ENCODE results near the gene RPS3.

The RPS3 gene

DNA sequence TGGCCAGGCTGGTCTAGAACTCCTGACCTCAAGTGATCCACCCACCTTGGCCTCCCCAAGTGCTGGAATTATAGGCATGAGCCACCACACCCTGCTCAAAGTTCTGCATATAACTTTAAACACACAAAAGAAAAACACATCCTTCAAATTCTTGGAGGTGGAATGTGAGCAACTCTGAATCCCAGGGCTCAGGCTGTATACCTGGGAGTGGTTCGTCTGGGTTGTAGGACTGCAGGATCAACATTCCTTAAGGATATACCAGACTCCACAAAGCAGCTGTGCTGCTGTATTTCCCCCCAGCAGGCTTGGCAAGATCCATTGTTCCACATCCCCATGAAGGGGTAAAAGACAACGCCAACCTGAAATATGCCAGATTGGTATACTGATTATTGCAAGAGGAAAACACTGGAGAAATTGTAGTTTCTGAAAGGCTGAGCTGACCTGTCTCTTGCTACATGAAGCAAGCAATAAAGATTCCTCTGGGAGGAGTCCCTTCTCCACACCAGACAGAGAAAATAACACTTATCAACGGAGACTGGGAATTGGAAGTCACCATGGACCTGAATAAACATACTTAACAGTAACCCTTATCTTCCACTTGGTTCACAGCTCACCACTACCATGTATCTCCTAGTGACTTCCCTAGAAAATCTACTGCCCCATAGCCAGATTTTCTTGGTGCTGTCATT lies 12.2 kb upstream of the RPS3 start:
- H3K4me3 ChIP-seq (ENCODE audit: low read depth, low read length), result no peak overlapping the region
- TF ChIP-seq, protein P1, sequence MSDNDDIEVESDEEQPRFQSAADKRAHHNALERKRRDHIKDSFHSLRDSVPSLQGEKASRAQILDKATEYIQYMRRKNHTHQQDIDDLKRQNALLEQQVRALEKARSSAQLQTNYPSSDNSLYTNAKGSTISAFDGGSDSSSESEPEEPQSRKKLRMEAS (IDR thresholded peaks at IDR 0.05; ENCODE audit: low read depth, low read length), result no peak
- TF ChIP-seq POLR2A (IDR thresholded peaks at IDR 0.05; ENCODE audit: extremely low read depth, insufficient read length) (no peak), MYC (IDR thresholded peaks at IDR 0.05; ENCODE audit: low read depth, low read length) (no peak)
- TF ChIP-seq, protein P2, sequence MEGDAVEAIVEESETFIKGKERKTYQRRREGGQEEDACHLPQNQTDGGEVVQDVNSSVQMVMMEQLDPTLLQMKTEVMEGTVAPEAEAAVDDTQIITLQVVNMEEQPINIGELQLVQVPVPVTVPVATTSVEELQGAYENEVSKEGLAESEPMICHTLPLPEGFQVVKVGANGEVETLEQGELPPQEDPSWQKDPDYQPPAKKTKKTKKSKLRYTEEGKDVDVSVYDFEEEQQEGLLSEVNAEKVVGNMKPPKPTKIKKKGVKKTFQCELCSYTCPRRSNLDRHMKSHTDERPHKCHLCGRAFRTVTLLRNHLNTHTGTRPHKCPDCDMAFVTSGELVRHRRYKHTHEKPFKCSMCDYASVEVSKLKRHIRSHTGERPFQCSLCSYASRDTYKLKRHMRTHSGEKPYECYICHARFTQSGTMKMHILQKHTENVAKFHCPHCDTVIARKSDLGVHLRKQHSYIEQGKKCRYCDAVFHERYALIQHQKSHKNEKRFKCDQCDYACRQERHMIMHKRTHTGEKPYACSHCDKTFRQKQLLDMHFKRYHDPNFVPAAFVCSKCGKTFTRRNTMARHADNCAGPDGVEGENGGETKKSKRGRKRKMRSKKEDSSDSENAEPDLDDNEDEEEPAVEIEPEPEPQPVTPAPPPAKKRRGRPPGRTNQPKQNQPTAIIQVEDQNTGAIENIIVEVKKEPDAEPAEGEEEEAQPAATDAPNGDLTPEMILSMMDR (IDR thresholded peaks at IDR 0.05; ENCODE audit: low read depth, low read length), result no peak
- no peak for DNase-seq (ENCODE audit: low read depth)

DNA sequence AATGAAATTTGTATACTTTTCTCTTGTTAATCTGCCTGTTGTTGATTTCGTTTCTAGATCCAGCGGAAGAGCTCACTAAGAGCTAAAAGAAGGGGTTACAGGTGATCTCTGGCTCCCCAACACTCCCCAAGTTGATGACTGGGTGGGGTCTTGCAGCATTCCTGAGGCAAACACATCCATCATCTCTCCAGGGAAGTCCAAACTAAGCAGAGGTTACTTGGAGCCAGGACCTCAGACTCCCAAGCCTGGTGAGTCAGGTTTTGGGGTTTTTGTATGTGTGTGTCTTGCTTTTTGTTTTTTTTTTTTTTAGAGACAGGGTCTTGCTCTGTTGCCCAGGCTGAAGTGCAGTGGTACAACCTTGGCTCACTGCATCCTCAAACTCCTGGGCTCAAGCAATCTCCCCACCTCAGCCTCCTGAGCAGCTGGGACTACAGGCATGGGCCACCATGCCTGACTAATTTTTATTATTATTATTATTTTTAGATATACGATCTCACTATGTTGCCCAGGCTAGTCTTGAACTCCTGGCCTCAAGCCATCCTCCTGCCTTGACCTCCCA lies 11.5 kb upstream of the RPS3 start:
- DNase-seq (ENCODE audit: low read depth), result no peak
- TF ChIP-seq POLR2A (IDR thresholded peaks at IDR 0.05; ENCODE audit: extremely low read depth, insufficient read length) (no peak), MYC (IDR thresholded peaks at IDR 0.05; ENCODE audit: low read depth, low read length) (no peak)
- TF ChIP-seq, protein P2 (IDR thresholded peaks at IDR 0.05; ENCODE audit: low read depth, low read length), result no peak
- TF ChIP-seq, protein P1 (IDR thresholded peaks at IDR 0.05; ENCODE audit: low read depth, low read length), result no peak
- H3K4me3 ChIP-seq (ENCODE audit: low read depth, low read length), result no peak overlapping the region

DNA sequence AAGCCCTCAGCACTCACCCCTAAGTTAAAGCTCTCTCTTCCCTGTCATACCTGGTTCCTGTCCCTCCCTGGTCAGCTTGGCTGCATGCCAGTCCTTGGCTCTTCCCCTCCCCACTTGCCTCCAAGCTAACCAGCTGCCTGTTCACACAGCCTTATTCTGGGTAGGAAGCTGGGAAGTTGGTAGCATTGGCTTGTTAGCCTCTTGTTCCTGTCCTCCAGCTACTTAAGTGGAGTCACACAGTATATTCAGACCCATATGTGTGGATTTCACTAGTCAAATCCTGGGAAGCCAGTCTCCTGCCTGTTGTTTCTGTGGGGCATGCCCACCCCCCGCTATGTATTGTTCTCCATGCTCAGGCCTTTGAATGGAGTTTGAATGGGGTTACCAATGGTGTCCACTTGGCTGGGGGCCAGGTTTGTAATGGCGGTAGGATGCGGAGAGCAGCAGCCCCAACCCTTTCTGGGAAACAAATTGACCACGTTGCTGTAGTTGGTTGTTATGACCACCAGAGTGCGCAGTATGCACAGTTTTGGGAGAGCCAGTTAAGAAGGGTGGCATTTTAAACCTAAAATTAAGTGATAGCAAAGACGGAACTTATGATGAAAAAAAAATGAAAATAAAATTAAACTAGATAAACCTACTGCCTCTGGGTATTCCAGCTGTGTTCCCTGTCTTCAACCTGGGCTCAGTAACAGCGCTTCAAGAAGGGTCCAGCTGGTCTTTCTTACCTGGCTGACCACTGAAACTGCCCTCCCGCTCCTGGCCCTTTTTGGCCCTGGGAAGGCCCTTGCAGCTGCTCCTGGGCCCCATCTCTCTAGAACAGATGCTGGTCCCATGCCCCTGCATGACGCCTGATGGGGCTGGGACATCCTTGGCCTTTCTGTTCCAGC lies 10.7 kb upstream of the RPS3 start:
- H3K4me3 ChIP-seq (ENCODE audit: low read depth, low read length), result no peak overlapping the region
- TF ChIP-seq, protein P1 (IDR thresholded peaks at IDR 0.05; ENCODE audit: low read depth, low read length), result peak; percentile 81
- TF ChIP-seq MYC (IDR thresholded peaks at IDR 0.05; ENCODE audit: low read depth, low read length) (peak; percentile 60; the same call in 1 of the 2 replicates), POLR2A (IDR thresholded peaks at IDR 0.05; ENCODE audit: extremely low read depth, insufficient read length) (no peak)
- TF ChIP-seq, protein P2 (IDR thresholded peaks at IDR 0.05; ENCODE audit: low read depth, low read length), result peak; percentile 85
- peak; percentile 86 for DNase-seq (ENCODE audit: low read depth)

DNA sequence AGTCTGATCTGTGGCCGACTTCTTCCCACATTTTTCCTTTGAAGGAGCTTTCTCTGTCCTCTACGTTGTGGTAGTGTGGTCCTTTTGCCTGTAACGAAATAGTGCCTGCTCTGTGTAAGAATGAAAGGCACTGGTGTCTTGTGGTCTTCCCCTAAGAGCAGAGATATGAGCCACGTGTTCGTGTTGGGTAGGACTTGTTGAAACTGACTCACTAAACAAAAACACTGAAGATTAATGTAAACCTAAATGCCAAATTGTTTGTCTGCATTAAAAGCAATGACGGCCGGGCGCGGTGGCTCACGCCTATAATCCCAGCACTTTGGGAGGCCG lies 10.1 kb upstream of the RPS3 start:
- H3K4me3 ChIP-seq (ENCODE audit: low read depth, low read length), result no peak overlapping the region
- no peak for DNase-seq (ENCODE audit: low read depth)
- TF ChIP-seq, protein P1 (IDR thresholded peaks at IDR 0.05; ENCODE audit: low read depth, low read length), result no peak
- no peak for TF ChIP-seq POLR2A (IDR thresholded peaks at IDR 0.05; ENCODE audit: extremely low read depth, insufficient read length)

DNA sequence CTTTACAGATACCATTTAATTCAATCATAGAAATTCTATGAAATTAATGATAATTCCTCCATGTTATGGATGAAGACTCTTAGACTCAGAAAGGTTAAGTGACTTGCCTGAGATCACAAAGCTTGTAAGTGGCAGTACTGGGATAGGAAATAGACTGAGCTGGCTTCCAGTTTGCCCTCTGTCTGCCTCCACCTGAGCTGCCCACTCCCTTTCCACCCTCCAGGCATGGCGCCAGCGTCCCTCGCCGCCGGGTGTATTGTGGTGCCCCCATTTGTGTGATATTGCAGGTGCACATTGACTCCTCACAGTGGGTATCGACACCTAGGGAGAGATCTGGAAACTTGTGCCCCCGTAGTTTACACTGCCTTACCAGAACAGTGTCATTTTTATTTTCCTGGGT lies 9.4 kb upstream of the RPS3 start:
- no peak for DNase-seq (ENCODE audit: low read depth)
- no peak overlapping the region for H3K4me3 ChIP-seq (ENCODE audit: low read depth, low read length)
- no peak for TF ChIP-seq MYC (IDR thresholded peaks at IDR 0.05; ENCODE audit: low read depth, low read length)
- TF ChIP-seq, protein P2 (IDR thresholded peaks at IDR 0.05; ENCODE audit: low read depth, low read length), result no peak
- no peak for TF ChIP-seq POLR2A (IDR thresholded peaks at IDR 0.05; ENCODE audit: extremely low read depth, insufficient read length)
- TF ChIP-seq, protein P1 (IDR thresholded peaks at IDR 0.05; ENCODE audit: low read depth, low read length), result no peak

Data from NB4 (cell line).